GM21786 (cell line): Measurements from ENCODE around the gene UGT1A4.

Source experiments
- ATAC-seq: cut with Tn5 transposase; IDR thresholded peaks from one replicate; pipeline ENCODE4 v1.9.1; 2021; ENCODE audit not compliant: unreplicated experiment

The UGT1A4 gene

GRCh38 chr2:233807966-233808935, 89.7 kb downstream of the UGT1A4 start:
- no peak for ATAC-seq

DNA sequence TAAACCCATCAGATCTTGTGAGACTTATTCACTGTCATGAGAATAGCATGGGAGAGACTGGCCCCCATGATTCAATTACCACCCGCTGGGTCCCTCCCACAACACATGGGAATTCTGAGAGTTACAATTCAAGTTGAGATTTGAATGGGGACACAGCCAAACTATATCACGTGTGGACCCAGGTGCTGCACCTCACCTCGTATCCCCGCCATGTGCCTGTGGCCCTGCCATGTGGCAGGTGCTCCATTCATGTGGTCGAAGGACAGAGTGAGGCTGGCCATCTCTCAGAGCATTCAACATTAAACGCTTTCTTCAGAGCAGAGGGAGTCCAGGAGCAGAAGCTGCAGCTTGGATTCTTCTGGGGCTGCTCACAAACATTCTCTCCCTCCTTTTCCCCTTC, 91.8 kb downstream of the UGT1A4 start:
- no peak for ATAC-seq

DNA sequence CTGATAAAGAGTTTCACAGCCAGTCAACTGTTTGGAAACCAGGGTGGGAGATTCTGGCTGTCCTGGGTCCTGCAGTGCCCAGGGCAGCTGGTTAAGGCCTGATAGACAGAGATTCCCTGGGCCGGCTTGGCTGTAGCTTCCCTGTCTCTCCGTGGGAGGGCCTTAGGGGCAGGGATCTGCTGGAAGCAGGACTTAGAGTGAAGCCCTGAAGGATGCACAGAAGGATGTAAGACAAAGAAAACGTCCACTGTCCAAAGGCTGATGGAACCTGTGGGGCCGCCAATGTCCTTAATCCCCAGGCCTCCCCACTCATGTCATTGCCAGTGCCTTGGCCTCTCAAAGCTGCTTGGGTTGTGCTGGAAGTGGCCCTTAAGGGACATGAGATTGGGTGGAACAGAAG, 92.6 kb downstream of the UGT1A4 start:
- ATAC-seq = no peak

GRCh38 chr2:233811732-233812131, 93.2 kb downstream of the UGT1A4 start:
- no peak for ATAC-seq

- ATAC-seq = no peak
Measured at GRCh38 chr2:233813236-233814055, 94.9 kb downstream of the UGT1A4 start.

DNA sequence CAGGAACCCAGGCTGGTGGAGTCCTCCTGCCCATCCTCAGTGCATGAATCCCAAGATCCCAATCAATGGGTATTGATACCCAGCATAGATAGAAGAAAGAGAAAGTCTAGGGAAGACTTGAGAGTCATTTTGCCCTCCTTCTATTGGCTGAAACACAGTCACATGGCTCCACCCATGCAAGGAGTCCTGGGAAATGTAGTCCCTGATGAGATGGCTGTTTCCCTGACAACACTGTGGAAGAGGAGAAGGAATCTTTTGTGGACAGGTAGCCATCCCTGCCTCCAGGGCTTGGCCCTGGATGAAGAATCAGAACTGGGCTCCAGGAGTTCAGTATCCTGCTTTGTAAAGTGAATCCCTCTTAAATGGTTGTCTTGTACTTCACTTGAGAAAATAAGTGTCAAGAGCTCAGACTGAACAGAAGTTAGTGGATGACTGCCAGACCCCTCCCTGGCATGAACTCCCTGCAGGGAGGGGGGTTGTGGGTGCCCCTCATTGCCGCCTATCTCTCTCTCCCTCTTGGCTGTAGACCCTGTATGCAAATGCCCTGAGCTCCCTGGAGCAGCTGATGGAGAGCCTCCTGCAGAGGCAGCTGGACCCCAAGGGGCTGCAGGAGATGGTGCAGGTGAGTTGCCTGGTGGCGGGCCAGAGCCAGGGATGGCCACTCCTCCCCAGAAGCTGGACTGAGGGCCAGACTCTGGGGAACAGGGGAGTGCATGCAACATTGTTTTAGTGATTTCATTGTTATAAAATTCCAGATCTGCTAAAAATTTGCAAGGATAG, 95.7 kb downstream of the UGT1A4 start:
- ATAC-seq = no peak

GRCh38 chr2:233815861-233816260, 97.3 kb downstream of the UGT1A4 start:
- no peak for ATAC-seq

GRCh38 chr2:233816334-233816733, 97.8 kb downstream of the UGT1A4 start:
- ATAC-seq = no peak

- no peak for ATAC-seq
Measured at GRCh38 chr2:233816771-233817170, 98.2 kb downstream of the UGT1A4 start.

- no peak for ATAC-seq
Measured at GRCh38 chr2:233817361-233817911, 98.9 kb downstream of the UGT1A4 start.

- ATAC-seq = no peak
Measured at GRCh38 chr2:233817995-233818638, 99.6 kb downstream of the UGT1A4 start.

DNA sequence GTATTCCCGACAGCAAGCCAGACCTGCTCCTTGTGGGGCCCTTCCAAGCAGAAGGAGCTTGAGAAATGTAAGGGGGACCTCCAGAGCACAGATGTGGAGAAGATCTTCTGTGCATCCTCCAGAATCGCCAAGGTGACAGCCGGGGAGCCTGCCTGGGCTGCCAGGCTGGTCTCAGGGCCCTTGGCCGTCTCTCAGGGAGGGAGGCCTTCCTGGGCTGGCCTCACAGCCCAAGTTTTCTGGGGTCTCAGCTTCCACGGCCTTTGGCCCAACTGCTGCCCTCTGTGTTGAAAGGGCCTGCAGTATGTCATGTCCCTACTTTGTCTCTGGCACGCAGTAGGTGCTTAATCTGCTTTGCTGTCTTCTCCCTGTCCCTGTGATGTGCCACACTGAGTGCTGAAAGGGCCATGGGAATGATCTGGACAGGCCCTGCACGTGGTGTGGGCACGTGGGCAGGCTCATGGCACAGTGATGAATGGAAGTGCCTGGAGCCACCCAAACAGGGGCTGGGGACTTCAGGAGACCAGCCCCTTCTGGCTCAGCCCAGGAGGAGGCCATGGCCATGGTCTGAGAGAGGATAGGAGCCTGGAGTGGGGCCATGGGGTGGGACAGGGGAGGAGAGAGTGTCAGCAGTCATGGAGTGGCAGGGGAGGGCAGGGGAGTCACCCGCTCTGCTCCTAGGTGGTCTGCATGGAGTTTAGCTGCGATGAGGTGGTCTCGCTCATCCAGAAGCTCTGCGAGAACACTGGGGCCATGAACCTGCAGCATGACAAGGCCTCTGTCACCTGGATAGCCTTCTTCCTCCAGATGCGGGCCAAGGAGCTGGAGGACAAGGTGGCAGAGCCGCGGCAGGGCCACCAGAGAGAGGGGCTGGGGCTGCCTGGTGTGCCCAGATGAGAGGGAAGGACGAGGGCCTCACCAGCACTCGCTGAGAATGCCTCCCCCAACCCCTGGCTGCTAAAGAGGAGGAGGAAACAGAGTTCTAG, 100.4 kb downstream of the UGT1A4 start:
- ATAC-seq = no peak

GRCh38 chr2:233819884-233820773, 101.6 kb downstream of the UGT1A4 start:
- ATAC-seq = no peak

GRCh38 chr2:233820774-233821105, 102.2 kb downstream of the UGT1A4 start:
- ATAC-seq = no peak

DNA sequence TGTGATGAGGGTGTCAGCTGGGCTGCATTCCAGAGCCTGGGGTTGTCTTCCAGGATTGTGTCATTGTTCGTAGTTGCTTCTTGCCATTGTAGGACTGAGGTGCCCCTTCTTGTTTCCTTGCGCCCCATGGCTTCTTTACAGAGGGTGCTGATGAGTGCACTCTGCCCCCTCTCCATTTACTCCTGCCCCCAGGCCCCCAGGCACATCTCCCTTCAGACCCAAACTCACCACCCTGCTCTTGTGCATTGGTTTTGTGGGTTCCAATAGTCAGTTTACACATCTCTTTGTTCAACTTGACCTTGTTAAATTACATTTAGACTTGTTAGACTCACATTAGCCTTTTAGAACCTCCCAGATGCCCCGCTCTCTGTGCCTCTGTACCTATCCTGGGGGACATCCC, 102.7 kb downstream of the UGT1A4 start:
- ATAC-seq = no peak

DNA sequence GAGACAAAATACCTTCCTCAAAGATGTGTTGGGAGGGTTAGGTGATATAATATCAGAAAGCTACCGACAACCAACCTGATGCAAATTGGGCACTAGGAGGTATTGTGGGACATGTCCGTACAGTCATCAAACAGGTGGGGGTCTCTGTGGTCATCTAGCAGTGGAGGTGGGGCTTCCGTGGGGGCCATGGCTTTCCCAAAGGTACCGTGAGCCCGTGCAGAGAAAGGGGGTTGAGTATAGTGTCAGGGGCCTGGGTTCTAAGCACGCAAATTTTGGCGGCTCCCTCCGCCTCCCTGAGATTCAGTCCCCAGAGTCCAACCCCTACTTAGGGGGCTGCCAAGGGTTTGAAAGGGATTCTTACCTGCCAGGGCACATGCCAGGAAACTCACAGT, 103.2 kb downstream of the UGT1A4 start:
- ATAC-seq = no peak

- ATAC-seq = no peak
Measured at GRCh38 chr2:233822101-233822771, 103.7 kb downstream of the UGT1A4 start.
